AG09309 (cell line): ENCODE results near the gene DIS3L2.

ENCODE experiments used
- DNase-seq: peaks from one replicate; pipeline ENCODE4 v3.0.0-alpha.2; 2010; ENCODE audit warnings: low read depth
- H3K4me3 ChIP-seq: 2 replicates; pipeline ENCODE4 v1.5.1; 2011; ENCODE audit warnings: mild to moderate bottlenecking, low read depth, low read length, moderate library complexity; ENCODE audit not compliant: control insufficient read depth
- TF ChIP-seq, protein P1 (sequence below): IDR thresholded peaks from 2 replicates; pipeline ENCODE4 v1.5.1; 2011; ENCODE audit warnings: mild to moderate bottlenecking, low read depth, low read length, inconsistent platforms; ENCODE audit not compliant: insufficient read depth, control insufficient read depth; ENCODE audit errors: missing control alignments

The DIS3L2 gene

DNA sequence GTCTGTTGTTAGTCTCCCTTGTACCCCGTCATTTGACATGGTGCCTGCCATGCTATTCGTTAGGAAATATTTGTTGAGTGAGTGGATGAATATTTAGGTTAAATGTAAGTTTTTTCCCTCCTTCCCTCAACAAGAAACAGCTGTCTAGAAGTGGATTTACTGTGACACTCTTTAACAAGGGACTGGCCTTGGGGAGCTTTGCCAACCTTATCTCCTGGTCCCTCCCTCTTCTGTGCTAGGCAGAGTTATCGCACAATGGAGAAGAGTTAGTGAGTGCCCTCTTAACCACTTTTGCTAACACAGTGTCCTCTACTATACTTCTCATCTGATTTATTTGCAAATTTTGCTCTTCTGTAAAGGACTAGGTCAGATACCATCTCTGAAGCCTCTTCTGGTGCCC, 61.2 kb downstream of the DIS3L2 start:
- TF ChIP-seq, protein P1, sequence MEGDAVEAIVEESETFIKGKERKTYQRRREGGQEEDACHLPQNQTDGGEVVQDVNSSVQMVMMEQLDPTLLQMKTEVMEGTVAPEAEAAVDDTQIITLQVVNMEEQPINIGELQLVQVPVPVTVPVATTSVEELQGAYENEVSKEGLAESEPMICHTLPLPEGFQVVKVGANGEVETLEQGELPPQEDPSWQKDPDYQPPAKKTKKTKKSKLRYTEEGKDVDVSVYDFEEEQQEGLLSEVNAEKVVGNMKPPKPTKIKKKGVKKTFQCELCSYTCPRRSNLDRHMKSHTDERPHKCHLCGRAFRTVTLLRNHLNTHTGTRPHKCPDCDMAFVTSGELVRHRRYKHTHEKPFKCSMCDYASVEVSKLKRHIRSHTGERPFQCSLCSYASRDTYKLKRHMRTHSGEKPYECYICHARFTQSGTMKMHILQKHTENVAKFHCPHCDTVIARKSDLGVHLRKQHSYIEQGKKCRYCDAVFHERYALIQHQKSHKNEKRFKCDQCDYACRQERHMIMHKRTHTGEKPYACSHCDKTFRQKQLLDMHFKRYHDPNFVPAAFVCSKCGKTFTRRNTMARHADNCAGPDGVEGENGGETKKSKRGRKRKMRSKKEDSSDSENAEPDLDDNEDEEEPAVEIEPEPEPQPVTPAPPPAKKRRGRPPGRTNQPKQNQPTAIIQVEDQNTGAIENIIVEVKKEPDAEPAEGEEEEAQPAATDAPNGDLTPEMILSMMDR: no peak
- H3K4me3 ChIP-seq: no peak overlapping the region
- no peak for DNase-seq

DNA sequence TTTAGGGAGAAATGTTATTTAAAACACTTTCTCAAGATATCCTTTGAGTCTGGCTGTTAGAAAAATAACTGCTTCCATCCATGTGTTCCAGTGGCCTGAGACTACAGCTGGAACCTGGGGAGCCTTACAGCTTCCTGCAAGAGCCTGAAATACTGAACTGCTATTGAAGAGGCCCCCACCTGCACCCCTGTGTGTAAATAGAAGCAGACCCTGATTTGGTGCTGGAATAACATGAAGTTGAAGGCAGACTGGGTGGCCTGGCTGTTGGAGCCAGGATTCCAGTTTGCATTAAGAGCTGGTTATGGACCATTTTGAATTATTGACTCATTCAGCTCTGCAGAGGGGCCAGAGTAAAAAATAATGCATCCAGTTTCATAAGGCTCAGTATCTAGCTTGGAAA, 61.9 kb downstream of the DIS3L2 start:
- TF ChIP-seq, protein P1: no peak
- no peak for DNase-seq

DNA sequence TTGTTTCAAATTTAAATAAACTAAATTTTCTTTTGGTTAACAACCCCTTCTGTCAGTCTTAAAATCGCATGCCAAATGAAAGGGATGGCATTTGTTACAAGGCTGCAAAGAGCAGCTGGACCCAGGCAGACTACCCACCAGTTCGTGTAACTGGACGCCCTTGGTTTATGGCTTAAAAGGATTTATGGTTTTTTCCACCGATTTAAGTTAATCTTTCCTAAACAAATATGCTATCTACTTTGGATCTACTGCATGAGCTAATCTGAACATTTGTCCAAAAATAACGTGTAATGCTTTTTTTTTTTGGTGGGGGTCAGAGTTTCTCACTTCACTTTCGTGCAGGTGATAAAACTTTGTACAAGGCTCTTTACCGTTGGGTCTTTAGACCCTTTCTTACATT, 62.9 kb downstream of the DIS3L2 start:
- no peak for DNase-seq
- TF ChIP-seq, protein P1: no peak
- H3K4me3 ChIP-seq: no peak overlapping the region

More for the DNA sequence above, 61.9 kb downstream of the DIS3L2 start:
- no peak overlapping the region for H3K4me3 ChIP-seq

DNA sequence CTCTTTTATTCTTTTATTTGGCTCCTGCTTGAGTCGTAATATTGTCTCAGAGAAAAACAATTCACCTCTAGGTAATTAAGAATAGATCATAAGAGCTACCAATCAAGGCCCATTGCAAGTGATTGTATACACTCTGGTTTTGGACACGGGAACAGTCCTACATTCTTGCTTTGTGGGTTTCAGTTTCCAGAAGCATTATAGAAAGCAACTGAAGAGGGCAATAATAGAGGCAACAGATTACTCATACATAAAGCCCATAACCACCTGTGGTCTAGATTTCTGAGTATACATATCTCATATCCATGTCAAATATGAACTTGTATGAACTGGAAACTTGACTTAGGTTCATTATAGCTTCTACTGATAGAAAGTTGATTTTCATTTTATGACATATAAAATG, 65.4 kb downstream of the DIS3L2 start:
- no peak for DNase-seq
- H3K4me3 ChIP-seq: no peak overlapping the region
- TF ChIP-seq, protein P1: no peak

DNA sequence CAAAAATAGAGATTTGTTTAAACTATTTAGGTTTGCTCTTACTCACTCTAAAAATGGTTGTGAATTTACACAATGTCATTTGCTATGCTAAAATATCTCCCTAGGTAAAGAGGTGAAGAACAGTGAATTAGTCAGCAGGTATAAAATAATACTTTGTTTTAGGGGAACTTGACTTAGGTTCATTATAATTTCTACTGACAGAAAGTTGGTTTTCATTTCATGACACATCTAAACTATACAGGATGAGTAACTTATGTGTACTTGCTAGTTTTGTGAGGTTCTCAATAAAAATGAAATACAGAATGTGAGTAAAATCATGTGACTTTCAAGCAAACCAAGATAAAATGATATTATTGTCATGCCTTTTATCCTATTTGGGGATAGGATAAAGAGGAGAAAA, 66.0 kb downstream of the DIS3L2 start:
- TF ChIP-seq, protein P1: no peak
- DNase-seq: no peak
- H3K4me3 ChIP-seq: no peak overlapping the region

DNA sequence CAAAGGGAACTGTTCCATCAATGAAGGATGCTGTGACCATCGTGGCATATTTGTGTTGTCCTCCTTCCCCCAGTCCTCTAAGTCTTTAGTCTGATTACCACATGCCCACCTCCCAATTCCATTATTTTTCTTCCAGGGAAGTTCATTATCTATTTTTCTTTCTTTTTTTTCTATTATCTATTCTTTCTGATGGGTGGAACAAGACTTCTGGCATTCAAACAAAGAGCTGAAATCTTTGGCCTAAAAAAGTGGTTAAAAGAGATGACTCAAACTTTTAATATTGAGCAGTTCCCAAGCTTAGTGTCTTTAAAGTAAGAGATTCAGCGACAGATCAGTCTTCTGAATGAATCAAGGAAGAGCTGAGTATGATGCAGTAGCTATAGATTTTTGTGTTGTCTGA, 66.6 kb downstream of the DIS3L2 start:
- no peak overlapping the region for H3K4me3 ChIP-seq
- no peak for DNase-seq
- TF ChIP-seq, protein P1: no peak

DNA sequence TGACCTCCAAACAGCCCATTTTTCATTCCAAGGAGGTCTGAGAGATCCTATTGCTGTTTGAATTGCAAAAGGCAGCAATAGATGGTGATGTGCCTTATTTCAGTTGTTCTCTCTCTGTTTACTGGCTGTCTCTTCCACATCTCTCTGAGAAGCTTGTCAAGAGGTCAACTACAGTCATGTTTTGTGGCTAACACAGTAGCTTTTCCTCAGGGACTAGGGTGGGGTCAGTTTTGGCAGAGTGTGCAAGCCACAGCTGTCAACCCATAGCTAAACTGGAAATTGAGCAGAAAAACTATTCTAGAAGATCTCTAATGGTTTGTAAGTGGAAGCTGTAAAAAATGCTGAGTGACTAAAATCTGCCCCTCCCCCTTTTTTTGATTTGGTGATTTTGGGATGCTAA, 67.1 kb downstream of the DIS3L2 start:
- H3K4me3 ChIP-seq: no peak overlapping the region
- TF ChIP-seq, protein P1: no peak
- no peak for DNase-seq
